Parietal lobe (tissue), 1 donor: ENCODE data around the gene IER5L. TPM values are rescaled to one million over a fixed set of nuclear protein-coding genes. Genes with fewer than 3 reads are reported as not detected.

ENCODE experiments used
- total RNA-seq: library from RNA; depleted of rRNA; stranded (reverse); fragments of >200 nt; gene quantifications from one replicate; pipeline ENCODE4 v1.2.3, GENCODE V29; 2014

IER5L gene
- total RNA-seq, result 20.3 TPM

DNA sequence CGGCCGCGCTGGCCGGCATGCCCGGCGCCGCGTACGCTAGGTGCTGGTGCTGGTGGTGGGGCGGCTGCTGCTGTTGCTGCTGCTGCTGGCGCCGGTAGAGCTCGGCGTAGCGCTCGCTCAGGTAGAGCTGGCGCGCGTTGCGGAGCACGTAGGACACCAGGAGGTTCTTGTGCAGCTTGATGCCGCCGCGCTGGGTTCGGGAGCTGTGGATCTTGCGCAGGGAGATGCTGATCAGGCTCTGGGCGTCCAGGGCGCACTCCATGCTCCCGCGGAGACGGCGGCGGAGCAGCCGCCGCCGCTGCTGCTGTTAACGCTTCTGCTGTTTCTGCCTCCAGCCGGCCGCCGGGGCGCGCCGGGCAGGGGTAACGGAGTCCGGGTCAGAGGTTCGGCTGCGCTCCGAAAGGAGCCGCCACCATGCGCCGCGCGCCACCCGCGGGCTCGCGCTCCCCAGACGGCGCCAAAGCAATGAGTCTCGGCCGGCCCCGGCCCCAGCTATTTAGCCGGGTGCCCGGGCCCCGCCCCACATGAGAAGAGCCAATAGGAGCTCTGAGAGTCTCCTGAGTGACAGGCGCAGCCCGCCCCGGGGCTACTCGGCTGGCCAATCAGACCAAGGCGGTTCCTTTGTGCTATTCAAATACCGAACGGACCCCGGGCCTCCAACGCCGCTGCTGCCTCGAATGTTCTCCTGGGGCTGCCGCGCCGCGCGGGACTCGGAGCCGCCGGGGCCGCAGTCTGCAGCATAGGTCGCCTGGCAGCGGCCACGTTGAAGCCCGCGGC lies at the start of gene IER5L:
IER5L (minus strand) TSS at position 471 of the 777 bp plus-strand sequence; CDS start at position 262, 209 bp downstream.

Other genes starting within 250 kb of the IER5L start
- 12.2 TPM for gene DOLK, start 230.7 kb downstream of the IER5L start, total RNA-seq
- gene NUP188, start 230.6 kb downstream of the IER5L start, total RNA-seq, result 68.9 TPM
- gene SH3GLB2, start 149.9 kb downstream of the IER5L start, total RNA-seq, result 52.6 TPM
- 28.5 TPM for gene MIGA2, start 141.6 kb downstream of the IER5L start, total RNA-seq
- 9.7 TPM for gene DOLPP1, start 97.2 kb downstream of the IER5L start, total RNA-seq
- 22.8 TPM for gene CRAT, start 67.5 kb downstream of the IER5L start, total RNA-seq
- 72.0 TPM for gene PTPA, start 66.8 kb downstream of the IER5L start, total RNA-seq